Measurements from ENCODE around the gene ATP6V0A4. TPM values are rescaled to one million over a fixed set of nuclear protein-coding genes. Genes with fewer than 3 reads are reported as not detected.

ATP6V0A4 gene
- total RNA-seq, 1 experiment from 2014 or later: 7.7 TPM

GRCh38 chr7:138776166-138776833 is 21.7 kb downstream of the ATP6V0A4 start:
- DNase-seq: no peak
- CTCF ChIA-PET: interaction anchor here (1.1 to 1.3 kb wide), 2 partner anchors 8 to 20 kb away, joined by 3 read pairs; no protein-coding TSS in a partner anchor
- BruUV-seq (replicated peaks): no TSS peak
- H3K27me3 Mint-ChIP-seq (ENCODE audit: unreplicated experiment): no peaks in the 10 kb centered on the region
- no peak overlapping the region for H3K4me3 Mint-ChIP-seq (ENCODE audit: low read depth, unreplicated experiment)
- H3K27ac Mint-ChIP-seq (ENCODE audit: unreplicated experiment): no peak overlapping the region
- no peaks in the 10 kb centered on the region for H3K9me3 Mint-ChIP-seq (ENCODE audit: low read depth, unreplicated experiment)
- H3K4me1 Mint-ChIP-seq (ENCODE audit: low read depth, unreplicated experiment): peaks cover 14% of the 10 kb centered on the region
- intact Hi-C loops (cut with micrococcal nuclease; ENCODE audit: unreplicated experiment): no loop called here
- TF ChIP-seq, protein P1, sequence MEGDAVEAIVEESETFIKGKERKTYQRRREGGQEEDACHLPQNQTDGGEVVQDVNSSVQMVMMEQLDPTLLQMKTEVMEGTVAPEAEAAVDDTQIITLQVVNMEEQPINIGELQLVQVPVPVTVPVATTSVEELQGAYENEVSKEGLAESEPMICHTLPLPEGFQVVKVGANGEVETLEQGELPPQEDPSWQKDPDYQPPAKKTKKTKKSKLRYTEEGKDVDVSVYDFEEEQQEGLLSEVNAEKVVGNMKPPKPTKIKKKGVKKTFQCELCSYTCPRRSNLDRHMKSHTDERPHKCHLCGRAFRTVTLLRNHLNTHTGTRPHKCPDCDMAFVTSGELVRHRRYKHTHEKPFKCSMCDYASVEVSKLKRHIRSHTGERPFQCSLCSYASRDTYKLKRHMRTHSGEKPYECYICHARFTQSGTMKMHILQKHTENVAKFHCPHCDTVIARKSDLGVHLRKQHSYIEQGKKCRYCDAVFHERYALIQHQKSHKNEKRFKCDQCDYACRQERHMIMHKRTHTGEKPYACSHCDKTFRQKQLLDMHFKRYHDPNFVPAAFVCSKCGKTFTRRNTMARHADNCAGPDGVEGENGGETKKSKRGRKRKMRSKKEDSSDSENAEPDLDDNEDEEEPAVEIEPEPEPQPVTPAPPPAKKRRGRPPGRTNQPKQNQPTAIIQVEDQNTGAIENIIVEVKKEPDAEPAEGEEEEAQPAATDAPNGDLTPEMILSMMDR (IDR thresholded peaks at IDR 0.05; ENCODE audit: unreplicated experiment): no peak
- no peaks in the 10 kb centered on the region for H3K36me3 Mint-ChIP-seq (ENCODE audit: insufficient read depth, unreplicated experiment)

DNA sequence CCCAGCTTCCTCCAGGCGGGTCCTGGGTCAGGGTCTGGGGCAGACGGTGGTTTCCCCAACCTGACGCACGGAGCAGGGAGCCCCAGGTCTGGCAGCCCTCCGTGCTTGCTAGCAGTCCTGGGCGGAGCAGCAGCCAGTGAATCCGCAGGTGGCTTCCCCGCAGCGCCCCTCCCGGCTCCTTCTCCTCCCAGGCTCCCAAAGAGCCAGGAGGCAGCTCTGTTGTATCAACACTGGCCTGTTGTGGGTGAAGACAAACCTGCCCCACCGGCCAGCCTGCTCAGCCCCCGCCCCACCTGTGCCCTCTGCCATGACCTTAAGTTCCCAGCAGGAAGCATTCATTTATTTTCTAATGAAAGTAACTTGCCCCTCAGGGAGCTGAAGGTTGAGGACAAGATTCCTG is 24.2 kb downstream of the ATP6V0A4 start:
- Mint-ChIP-seq H3K36me3 (ENCODE audit: insufficient read depth, unreplicated experiment) (no peaks in the 10 kb centered on the region), H3K4me3 (ENCODE audit: low read depth, unreplicated experiment) (no peak overlapping the region), H3K27me3 (ENCODE audit: unreplicated experiment) (no peaks in the 10 kb centered on the region), H3K9me3 (ENCODE audit: low read depth, unreplicated experiment) (no peaks in the 10 kb centered on the region), H3K4me1 (ENCODE audit: low read depth, unreplicated experiment) (peaks cover 14% of the 10 kb centered on the region), H3K27ac (ENCODE audit: unreplicated experiment) (no peak overlapping the region)
- BruUV-seq (replicated peaks): no TSS peak
- intact Hi-C loops (cut with micrococcal nuclease; ENCODE audit: unreplicated experiment): no loop called here
- DNase-seq: peak; percentile 64
- TF ChIP-seq, protein P1 (IDR thresholded peaks at IDR 0.05; ENCODE audit: unreplicated experiment): no peak
- CTCF ChIA-PET: interaction anchor here (2.0 kb wide), 1 partner anchor 18 kb away, joined by 7 read pairs; no protein-coding TSS in a partner anchor

DNA sequence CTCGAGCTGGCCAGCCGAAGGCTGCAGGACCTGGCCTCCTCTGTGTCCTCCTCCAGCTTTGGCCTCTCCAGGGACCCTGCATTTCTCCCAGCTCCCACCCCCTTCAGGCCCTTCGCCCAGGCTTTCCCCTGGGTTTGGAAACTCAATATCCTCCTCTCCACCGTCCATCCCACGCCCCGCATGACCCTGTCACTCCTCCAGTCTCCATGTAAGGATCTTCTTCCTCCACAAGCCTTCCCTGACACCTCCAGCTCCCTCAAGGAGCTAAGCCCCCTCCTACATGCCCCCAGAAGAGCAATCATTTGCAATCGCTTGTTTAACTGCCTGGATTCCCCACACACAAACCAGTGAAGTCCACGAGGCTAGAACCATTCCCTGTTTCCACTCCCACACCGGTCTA is 24.8 kb downstream of the ATP6V0A4 start:
- TF ChIP-seq, protein P1 (IDR thresholded peaks at IDR 0.05; ENCODE audit: unreplicated experiment): no peak
- CTCF ChIA-PET: interaction anchor here (2.0 kb wide), 1 partner anchor 17 kb away, joined by 7 read pairs; no protein-coding TSS in a partner anchor

DNA sequence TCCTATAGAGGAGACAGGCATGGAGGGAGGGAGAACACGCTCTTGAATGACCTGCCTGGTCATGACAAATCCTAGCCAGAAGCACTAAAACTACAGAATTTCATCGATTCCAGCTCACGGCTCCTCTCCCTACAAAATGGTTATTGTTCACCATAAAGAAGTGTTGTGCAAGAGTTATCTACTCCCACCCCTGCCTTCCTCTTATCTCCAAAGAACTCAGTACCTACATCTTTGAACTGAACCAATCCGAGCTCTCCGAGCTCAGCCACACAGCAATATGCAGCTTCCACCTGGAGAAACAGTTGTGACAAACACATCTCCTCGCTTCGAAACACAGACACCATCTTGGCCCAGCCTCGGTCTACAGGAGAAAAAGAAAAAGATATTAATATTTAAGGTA is 27.1 kb downstream of the ATP6V0A4 start:
- H3K27me3 Mint-ChIP-seq (ENCODE audit: unreplicated experiment): no peaks in the 10 kb centered on the region
- no peak overlapping the region for H3K27ac Mint-ChIP-seq (ENCODE audit: unreplicated experiment)
- intact Hi-C loops (cut with micrococcal nuclease; ENCODE audit: unreplicated experiment): no loop called here
- CTCF ChIA-PET: no interaction called here
- TF ChIP-seq, protein P1 (IDR thresholded peaks at IDR 0.05; ENCODE audit: unreplicated experiment): no peak
- no peaks in the 10 kb centered on the region for H3K9me3 Mint-ChIP-seq (ENCODE audit: low read depth, unreplicated experiment)
- H3K4me3 Mint-ChIP-seq (ENCODE audit: low read depth, unreplicated experiment): no peak overlapping the region
- peaks cover 14% of the 10 kb centered on the region for H3K4me1 Mint-ChIP-seq (ENCODE audit: low read depth, unreplicated experiment)
- no TSS peak for BruUV-seq (replicated peaks)
- no peaks in the 10 kb centered on the region for H3K36me3 Mint-ChIP-seq (ENCODE audit: insufficient read depth, unreplicated experiment)
- DNase-seq: no peak

More for the DNA sequence above, 24.8 kb downstream of the ATP6V0A4 start:
- Mint-ChIP-seq H3K36me3 (ENCODE audit: insufficient read depth, unreplicated experiment) (no peaks in the 10 kb centered on the region), H3K4me1 (ENCODE audit: low read depth, unreplicated experiment) (peaks cover 14% of the 10 kb centered on the region), H3K27me3 (ENCODE audit: unreplicated experiment) (no peaks in the 10 kb centered on the region), H3K27ac (ENCODE audit: unreplicated experiment) (no peak overlapping the region), H3K4me3 (ENCODE audit: low read depth, unreplicated experiment) (no peak overlapping the region), H3K9me3 (ENCODE audit: low read depth, unreplicated experiment) (no peaks in the 10 kb centered on the region)
- intact Hi-C loops (cut with micrococcal nuclease; ENCODE audit: unreplicated experiment): no loop called here
- BruUV-seq (replicated peaks): no TSS peak
- no peak for DNase-seq

Measured in Calu3 (cell line).